ENCODE results near the gene RPL41. TPM values are rescaled to one million over a fixed set of nuclear protein-coding genes. Genes with fewer than 3 reads are reported as not detected.

RPL41 gene
- polyA plus RNA-seq, 1 of the 3 experiments (the other 2 are of a cell fraction): 12,464 TPM

DNA sequence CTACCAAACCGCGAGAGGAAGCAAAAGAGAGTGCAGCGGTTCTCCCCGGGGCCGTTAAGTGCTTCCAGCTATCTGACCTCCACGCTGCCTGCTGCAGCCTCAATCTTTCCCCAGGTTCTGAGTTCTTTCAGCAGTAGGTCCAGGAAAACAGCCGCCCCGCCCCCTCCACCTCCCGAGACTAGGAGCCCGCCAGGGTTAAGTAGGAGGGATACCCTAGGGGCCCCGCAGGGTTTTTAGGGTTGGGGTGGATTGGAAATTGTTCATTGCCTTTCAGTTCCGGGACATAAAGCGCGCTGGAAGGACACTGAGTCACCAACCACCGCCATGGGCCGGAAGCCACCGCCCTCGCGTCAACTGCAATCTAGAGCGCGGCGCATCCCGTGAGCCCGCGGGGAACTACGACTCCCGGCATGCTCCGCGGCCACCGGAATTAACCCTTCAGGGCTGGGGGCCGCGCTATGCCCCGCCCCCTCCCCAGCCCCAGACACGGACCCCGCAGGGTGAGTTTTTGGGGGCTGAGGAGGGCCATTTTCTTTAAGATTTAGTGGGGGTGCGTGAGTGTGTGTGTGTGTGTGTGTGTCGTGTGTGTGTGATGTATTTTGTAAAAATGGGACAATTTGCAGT is 35.8 kb downstream of the RPL41 start, which contains the start of gene MYL6B (continued):
- peak; percentile 40; the same call in 1 of the 2 replicates for TF ChIP-seq ZBTB33 (IDR thresholded peaks at IDR 0.05; ENCODE audit: borderline replicate concordance, low read depth)
- TF ChIP-seq MEF2A (IDR thresholded peaks at IDR 0.05; ENCODE audit: borderline replicate concordance, low read depth): no peak
- TF ChIP-seq EP300 (IDR thresholded peaks at IDR 0.05; ENCODE audit: borderline replicate concordance in 1 of 2, low read depth in 1 of 2, low read length in 1 of 2): no peak; a peak in 1 of 4 replicates
- TF ChIP-seq TEAD4 (IDR thresholded peaks at IDR 0.05; ENCODE audit: borderline replicate concordance, insufficient read depth): no peak
- TF ChIP-seq ELF1 (IDR thresholded peaks at IDR 0.05): peak; percentile 25; the same call in 1 of the 2 replicates
- TF ChIP-seq SIN3A (IDR thresholded peaks at IDR 0.05; ENCODE audit: borderline replicate concordance, low read depth, low read length): peak; percentile 77
- TF ChIP-seq USF1 (IDR thresholded peaks at IDR 0.05; ENCODE audit: borderline replicate concordance, low read depth): peak; percentile 24; the same call in 1 of the 2 replicates
- peak; percentile 67 for TF ChIP-seq POLR2AphosphoS5 (IDR thresholded peaks at IDR 0.05; ENCODE audit: low read depth, low read length)
- no peak for TF ChIP-seq EZH2phosphoT487 (IDR thresholded peaks at IDR 0.05; ENCODE audit: borderline replicate concordance, low read depth)
- peak; percentile 83 for TF ChIP-seq GABPA (IDR thresholded peaks at IDR 0.05; ENCODE audit: low read depth)
- no peak for TF ChIP-seq IRF3 (IDR thresholded peaks at IDR 0.05; ENCODE audit: low read depth, low read length)
- peak; percentile 57; the same call in 1 of the 2 replicates for TF ChIP-seq MXI1 (IDR thresholded peaks at IDR 0.05; ENCODE audit: low read depth, low read length)
- no peak for TF ChIP-seq RXRA (IDR thresholded peaks at IDR 0.05; ENCODE audit: borderline replicate concordance, low read depth)
- no peak for TF ChIP-seq NFIC (IDR thresholded peaks at IDR 0.05; ENCODE audit: borderline replicate concordance)
- TF ChIP-seq USF2 (IDR thresholded peaks at IDR 0.05; ENCODE audit: borderline replicate concordance, low read depth, low read length): no peak
- TF ChIP-seq CHD2 (IDR thresholded peaks at IDR 0.05; ENCODE audit: low read length, partially characterized antibody): peak; percentile 88
- TF ChIP-seq TAF1 (IDR thresholded peaks at IDR 0.05; ENCODE audit: borderline replicate concordance, low read depth, low read length): peak; percentile 62; the same call in 1 of the 2 replicates
- TF ChIP-seq, protein P1, sequence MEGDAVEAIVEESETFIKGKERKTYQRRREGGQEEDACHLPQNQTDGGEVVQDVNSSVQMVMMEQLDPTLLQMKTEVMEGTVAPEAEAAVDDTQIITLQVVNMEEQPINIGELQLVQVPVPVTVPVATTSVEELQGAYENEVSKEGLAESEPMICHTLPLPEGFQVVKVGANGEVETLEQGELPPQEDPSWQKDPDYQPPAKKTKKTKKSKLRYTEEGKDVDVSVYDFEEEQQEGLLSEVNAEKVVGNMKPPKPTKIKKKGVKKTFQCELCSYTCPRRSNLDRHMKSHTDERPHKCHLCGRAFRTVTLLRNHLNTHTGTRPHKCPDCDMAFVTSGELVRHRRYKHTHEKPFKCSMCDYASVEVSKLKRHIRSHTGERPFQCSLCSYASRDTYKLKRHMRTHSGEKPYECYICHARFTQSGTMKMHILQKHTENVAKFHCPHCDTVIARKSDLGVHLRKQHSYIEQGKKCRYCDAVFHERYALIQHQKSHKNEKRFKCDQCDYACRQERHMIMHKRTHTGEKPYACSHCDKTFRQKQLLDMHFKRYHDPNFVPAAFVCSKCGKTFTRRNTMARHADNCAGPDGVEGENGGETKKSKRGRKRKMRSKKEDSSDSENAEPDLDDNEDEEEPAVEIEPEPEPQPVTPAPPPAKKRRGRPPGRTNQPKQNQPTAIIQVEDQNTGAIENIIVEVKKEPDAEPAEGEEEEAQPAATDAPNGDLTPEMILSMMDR (IDR thresholded peaks at IDR 0.05): no peak
- peak; percentile 67; the same call in 1 of the 2 replicates for TF ChIP-seq FOSL2 (IDR thresholded peaks at IDR 0.05; ENCODE audit: borderline replicate concordance, low read depth)
